ENCODE data around the gene MARVELD3. TPM values are rescaled to one million over a fixed set of nuclear protein-coding genes. Genes with fewer than 3 reads are reported as not detected.

Gene MARVELD3
- polyA plus RNA-seq, 1 donor (not counting 4 experiments of a cell fraction or from before 2014, with no cell fraction given), result 11.6 TPM

GRCh38 chr16:71626858-71627213 is 852 bp downstream of the MARVELD3 start:
- H3K27me3 ChIP-seq (ENCODE audit: control insufficient read depth, extremely low read depth, insufficient read depth, low read length), result no peaks in the 10 kb centered on the region
- TF ChIP-seq EZH2 (IDR thresholded peaks at IDR 0.05; ENCODE audit: low read length), result no peak
- no peak for TF ChIP-seq CTCF (optimal IDR thresholded peaks at IDR 0.05 in 1 of 3, IDR thresholded peaks at IDR 0.05 in 1 of 3, conservative IDR thresholded peaks at IDR 0.05 in 1 of 3; ENCODE audit: extremely low read depth in 1 of 3, insufficient read depth in 2 of 3, low read length in 3 of 3)
- dilution Hi-C loops (cut with MboI; ENCODE audit: extremely low pct_ligation_motif_present, low sequenced_read_pairs), result no loop called here
- FAIRE-seq (no peak), DNase-seq (ENCODE audit: low read depth, low spot score) (no peak)
- H3K27ac ChIP-seq (ENCODE audit: control insufficient read depth, insufficient read depth, low read length), result peak overlapping the region; percentile 60
- H3K9me3 ChIP-seq (ENCODE audit: control insufficient read depth, low read depth, low read length), result no peaks in the 10 kb centered on the region
- H3K79me2 ChIP-seq (ENCODE audit: control insufficient read depth, insufficient read depth, low read length), result peaks cover 2% of the 10 kb centered on the region
- H3K36me3 ChIP-seq (ENCODE audit: control insufficient read depth in 2 of 2, extremely low read depth in 1 of 2, insufficient read depth in 2 of 2, low read length in 2 of 2), result no peaks in the 10 kb centered on the region
- H3K4me1 ChIP-seq (ENCODE audit: control insufficient read depth, extremely low read depth, insufficient read depth, low read length), result peaks cover 21% of the 10 kb centered on the region
- peak overlapping the region; percentile 79 to 94 (median 90) for H3K4me3 ChIP-seq (ENCODE audit: control insufficient read depth in 2 of 3, extremely low read depth in 1 of 3, insufficient read depth in 2 of 3, low read depth in 1 of 3, low read length in 3 of 3)
- H3K9me1 ChIP-seq (ENCODE audit: control insufficient read depth, extremely low read depth, insufficient read depth, low read length), result no peaks in the 10 kb centered on the region
- peak overlapping the region; percentile 59 for H3K4me2 ChIP-seq (ENCODE audit: control insufficient read depth, extremely low read depth, insufficient read depth, low read depth, low read length)
- H3K9ac ChIP-seq (ENCODE audit: control insufficient read depth, extremely low read depth, insufficient read depth, low read length), result peak overlapping the region; percentile 74
- H2AFZ ChIP-seq (ENCODE audit: control insufficient read depth, low read length), result peak overlapping the region; percentile 86
- no peaks in the 10 kb centered on the region for H4K20me1 ChIP-seq (ENCODE audit: control insufficient read depth, extremely low read depth, insufficient read depth, low read length)

GRCh38 chr16:71627731-71628181 is 1.8 kb downstream of the MARVELD3 start:
- H3K36me3 ChIP-seq (ENCODE audit: control insufficient read depth in 2 of 2, extremely low read depth in 1 of 2, insufficient read depth in 2 of 2, low read length in 2 of 2), result no peaks in the 10 kb centered on the region
- H4K20me1 ChIP-seq (ENCODE audit: control insufficient read depth, extremely low read depth, insufficient read depth, low read length), result no peaks in the 10 kb centered on the region
- no peak overlapping the region for H3K27ac ChIP-seq (ENCODE audit: control insufficient read depth, insufficient read depth, low read length)
- H3K79me2 ChIP-seq (ENCODE audit: control insufficient read depth, insufficient read depth, low read length), result peaks cover 2% of the 10 kb centered on the region
- H3K4me3 ChIP-seq (ENCODE audit: control insufficient read depth in 2 of 3, extremely low read depth in 1 of 3, insufficient read depth in 2 of 3, low read depth in 1 of 3, low read length in 3 of 3), result no peak overlapping the region
- H3K9ac ChIP-seq (ENCODE audit: control insufficient read depth, extremely low read depth, insufficient read depth, low read length), result no peak overlapping the region
- dilution Hi-C loops (cut with MboI; ENCODE audit: extremely low pct_ligation_motif_present, low sequenced_read_pairs), result no loop called here
- TF ChIP-seq CTCF (optimal IDR thresholded peaks at IDR 0.05 in 1 of 3, IDR thresholded peaks at IDR 0.05 in 1 of 3, conservative IDR thresholded peaks at IDR 0.05 in 1 of 3; ENCODE audit: extremely low read depth in 1 of 3, insufficient read depth in 2 of 3, low read length in 3 of 3) (peak in 1 of 3 experiments; percentile 1), EZH2 (IDR thresholded peaks at IDR 0.05; ENCODE audit: low read length) (no peak)
- peaks cover 21% of the 10 kb centered on the region for H3K4me1 ChIP-seq (ENCODE audit: control insufficient read depth, extremely low read depth, insufficient read depth, low read length)
- H3K27me3 ChIP-seq (ENCODE audit: control insufficient read depth, extremely low read depth, insufficient read depth, low read length), result no peaks in the 10 kb centered on the region
- H3K9me3 ChIP-seq (ENCODE audit: control insufficient read depth, low read depth, low read length), result no peaks in the 10 kb centered on the region
- no peaks in the 10 kb centered on the region for H3K9me1 ChIP-seq (ENCODE audit: control insufficient read depth, extremely low read depth, insufficient read depth, low read length)
- no peak overlapping the region for H2AFZ ChIP-seq (ENCODE audit: control insufficient read depth, low read length)
- DNase-seq (ENCODE audit: low read depth, low spot score) (no peak), FAIRE-seq (no peak)
- H3K4me2 ChIP-seq (ENCODE audit: control insufficient read depth, extremely low read depth, insufficient read depth, low read depth, low read length), result no peak overlapping the region
